22Rv1 (cell line): ENCODE results near the gene ZNF436.

Experiments
- H3K27ac ChIP-seq: fragments of 450-650 bp; 2 replicates; pipeline ENCODE4 v1.5.1; 2017
- ZFX ChIP-seq: fragments of 450-650 bp; IDR thresholded peaks from 2 replicates; pipeline ENCODE4 v1.6.1; 2017; ENCODE audit warnings: antibody characterized with exemption, borderline replicate concordance
- TF ChIP-seq, protein P1 (sequence below): fragments of 450-650 bp; IDR thresholded peaks from 2 replicates; pipeline ENCODE4 v1.5.1; 2017; ENCODE audit warnings: mild to moderate bottlenecking

The ZNF436 gene

DNA sequence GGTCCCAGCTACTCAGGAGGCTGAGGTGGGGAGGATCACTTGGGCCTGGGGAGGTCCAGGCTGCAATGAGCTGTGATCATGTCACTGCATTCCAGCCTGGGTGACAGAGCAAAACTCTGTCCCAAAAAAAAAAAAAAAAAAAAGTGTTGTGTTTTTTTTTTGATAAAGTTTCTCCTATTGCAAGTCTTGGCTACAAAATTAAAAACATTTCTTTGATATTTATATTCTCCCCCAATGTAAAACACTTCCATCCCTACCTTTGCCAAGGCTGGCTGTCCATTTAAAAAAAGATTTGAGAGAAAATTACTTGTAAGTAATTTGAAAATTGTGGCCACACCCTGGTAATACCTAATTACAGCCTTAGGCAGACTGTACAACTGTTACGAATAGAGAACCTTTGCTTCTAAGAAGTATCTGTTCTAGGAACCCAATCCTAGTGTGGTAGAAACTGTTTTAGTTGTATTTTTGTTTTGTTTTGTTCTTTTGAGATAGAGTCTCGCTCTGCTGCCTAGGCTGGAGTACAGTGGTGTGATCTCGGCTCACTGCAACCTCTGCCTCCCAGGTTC, 11.2 kb downstream of the ZNF436 start:
- TF ChIP-seq ZFX: no peak
- TF ChIP-seq, protein P1, sequence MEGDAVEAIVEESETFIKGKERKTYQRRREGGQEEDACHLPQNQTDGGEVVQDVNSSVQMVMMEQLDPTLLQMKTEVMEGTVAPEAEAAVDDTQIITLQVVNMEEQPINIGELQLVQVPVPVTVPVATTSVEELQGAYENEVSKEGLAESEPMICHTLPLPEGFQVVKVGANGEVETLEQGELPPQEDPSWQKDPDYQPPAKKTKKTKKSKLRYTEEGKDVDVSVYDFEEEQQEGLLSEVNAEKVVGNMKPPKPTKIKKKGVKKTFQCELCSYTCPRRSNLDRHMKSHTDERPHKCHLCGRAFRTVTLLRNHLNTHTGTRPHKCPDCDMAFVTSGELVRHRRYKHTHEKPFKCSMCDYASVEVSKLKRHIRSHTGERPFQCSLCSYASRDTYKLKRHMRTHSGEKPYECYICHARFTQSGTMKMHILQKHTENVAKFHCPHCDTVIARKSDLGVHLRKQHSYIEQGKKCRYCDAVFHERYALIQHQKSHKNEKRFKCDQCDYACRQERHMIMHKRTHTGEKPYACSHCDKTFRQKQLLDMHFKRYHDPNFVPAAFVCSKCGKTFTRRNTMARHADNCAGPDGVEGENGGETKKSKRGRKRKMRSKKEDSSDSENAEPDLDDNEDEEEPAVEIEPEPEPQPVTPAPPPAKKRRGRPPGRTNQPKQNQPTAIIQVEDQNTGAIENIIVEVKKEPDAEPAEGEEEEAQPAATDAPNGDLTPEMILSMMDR: no peak
- no peak overlapping the region for H3K27ac ChIP-seq

DNA sequence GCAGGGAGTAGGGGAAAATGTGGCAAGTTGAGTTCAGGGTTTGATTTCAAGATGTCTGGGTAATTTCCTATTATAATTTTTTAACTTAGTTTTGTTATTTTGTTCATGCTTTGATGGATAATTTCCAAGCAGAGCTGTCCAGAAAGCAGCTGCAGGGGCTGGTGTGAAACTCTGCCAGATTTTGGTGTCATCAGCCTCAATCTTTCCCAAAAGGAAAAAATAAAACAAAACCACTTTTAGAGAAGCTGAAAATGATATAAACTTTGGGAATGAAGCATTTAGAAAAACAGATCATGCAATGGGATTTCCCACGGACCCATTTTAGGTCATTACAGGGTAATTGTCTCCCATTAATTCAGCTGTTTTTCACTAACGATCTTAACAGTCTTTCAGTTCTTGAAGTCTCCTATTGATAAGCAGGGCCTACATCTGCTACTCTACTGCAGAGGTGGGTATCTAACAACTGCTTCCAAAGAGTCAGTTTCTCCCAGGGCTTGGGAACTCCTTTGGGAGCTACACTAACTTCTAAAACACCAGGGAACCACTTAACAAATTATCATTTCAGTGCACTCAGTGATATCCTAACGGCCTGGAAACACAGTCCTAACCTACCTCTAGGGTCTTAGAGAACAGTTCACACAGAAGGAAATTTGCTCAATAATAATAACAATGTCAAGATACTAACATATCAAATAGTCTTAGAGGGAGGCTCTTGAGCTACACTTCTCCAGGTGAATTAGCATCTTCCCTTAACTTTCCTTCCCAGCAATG, 12.3 kb downstream of the ZNF436 start:
- TF ChIP-seq, protein P1: no peak
- no peak for TF ChIP-seq ZFX
- H3K27ac ChIP-seq: no peak overlapping the region

DNA sequence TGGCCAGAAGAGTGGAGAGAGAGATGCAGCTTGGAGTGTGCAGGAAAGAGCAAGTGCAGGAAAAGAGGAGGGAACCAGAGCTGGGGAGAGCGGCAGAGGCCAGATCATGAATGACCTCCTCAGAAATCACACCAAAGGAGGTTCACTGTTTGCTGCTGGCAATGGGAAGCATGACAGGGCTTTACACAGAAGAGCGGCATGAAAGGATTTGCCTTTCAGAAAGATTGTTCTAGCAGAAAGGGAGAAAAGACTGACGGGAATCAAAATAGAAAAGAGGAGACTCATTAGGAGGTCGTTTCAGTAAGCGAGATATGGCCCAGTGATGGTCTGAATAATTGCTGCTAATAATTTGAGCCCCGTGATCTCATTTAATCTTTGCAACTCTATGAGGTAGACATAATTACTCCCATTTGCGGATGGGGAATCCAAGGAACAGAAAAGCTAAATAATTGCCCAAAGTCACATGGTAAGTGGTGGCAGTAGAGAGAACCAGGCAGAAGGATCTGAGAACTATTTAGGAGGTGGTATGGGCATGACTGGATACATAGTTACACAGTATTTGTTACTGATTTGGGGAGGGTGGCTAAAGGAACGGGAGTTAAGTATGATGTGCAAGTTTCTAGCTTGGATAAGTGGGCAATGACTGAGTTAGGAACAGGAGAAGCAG, 13.0 kb downstream of the ZNF436 start:
- no peak overlapping the region for H3K27ac ChIP-seq
- TF ChIP-seq ZFX: no peak
- TF ChIP-seq, protein P1: no peak

DNA sequence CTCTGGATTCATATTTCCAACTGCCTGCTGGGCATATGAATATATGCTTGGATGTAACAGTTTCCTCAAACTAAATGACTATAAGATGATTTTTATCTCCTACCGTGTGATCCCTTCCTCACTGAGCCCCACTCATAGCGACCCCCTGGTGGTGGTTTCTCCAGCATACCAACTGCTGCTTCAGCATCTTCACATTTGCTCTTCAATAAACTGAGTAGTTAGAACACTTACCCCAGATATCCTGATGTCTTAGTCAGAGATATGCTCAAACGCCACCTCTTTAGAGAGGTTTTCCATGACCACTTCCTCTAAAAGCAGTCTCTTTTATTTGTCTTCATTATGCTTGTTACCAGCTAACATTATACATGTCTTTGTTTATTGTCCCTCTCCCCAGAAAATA, 15.4 kb downstream of the ZNF436 start:
- TF ChIP-seq ZFX: no peak
- TF ChIP-seq, protein P1: no peak
- no peak overlapping the region for H3K27ac ChIP-seq

DNA sequence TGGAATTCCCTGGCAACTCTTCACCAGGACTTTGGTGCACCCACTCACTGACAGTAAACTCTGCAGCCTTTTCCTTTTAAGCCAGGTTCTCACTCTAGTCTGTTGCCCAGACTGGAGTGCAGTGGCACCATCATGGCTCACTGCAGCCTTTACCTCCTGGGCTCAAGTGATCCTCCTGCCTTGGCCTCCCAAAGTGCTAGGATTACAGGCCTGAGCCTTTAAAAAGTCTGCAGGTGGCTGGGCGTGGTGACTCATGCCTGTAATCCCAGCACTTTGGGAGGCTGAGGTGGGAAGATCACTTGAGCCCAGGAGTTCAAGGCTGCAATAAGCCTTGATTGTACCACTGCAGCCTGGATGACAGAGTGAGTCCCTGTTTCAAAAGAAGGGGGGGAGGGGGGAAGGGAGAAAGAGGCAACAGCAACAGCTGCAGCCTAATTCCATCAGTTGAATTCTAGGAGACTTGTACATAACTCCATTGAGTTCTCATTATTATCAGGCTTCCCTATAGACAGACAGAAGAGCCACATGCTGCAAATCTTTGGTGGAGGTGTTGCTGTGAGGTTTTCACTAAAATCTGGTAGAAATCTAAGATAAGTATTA, 17.4 kb downstream of the ZNF436 start:
- H3K27ac ChIP-seq: no peak overlapping the region
- no peak for TF ChIP-seq ZFX
- TF ChIP-seq, protein P1: no peak

DNA sequence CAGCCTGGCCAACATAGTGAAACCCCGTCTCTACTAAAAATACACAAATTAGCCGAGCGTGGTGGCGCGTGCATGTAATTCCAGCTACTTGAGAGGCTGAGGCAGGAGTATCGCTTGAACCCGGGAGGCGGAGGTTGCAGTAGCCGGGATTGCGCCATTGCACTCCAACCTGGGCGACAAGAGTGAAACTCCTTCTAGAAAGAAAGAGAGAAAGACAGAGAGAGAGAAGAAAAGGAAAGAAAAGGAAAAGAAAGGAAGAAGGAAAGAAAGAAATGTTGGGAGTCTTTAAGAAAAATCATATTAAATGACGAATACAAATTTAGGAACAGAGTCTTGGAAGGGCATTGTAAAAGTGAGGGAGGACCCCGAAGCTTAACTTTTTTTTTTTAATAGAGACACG, 23.7 kb downstream of the ZNF436 start:
- no peak overlapping the region for H3K27ac ChIP-seq
- TF ChIP-seq ZFX: no peak
- TF ChIP-seq, protein P1: no peak
